Stimulated activated CD4-positive, alpha-beta T cell treated with anti-CD3 and anti-CD28 coated beads, Interleukin-4, amount 100 ng/mL, for 1 hour (primary cell): ENCODE data around the gene CPNE6.
"Not testable (repeated sequence)": the region's sequence is repeated elsewhere in the genome, so short reads cannot be mapped to it uniquely, and the experiment has no call there.

Source experiments
- DNase-seq: peaks from one replicate; pipeline ENCODE4 v3.0.0-alpha.2; 2020

The CPNE6 gene

DNA sequence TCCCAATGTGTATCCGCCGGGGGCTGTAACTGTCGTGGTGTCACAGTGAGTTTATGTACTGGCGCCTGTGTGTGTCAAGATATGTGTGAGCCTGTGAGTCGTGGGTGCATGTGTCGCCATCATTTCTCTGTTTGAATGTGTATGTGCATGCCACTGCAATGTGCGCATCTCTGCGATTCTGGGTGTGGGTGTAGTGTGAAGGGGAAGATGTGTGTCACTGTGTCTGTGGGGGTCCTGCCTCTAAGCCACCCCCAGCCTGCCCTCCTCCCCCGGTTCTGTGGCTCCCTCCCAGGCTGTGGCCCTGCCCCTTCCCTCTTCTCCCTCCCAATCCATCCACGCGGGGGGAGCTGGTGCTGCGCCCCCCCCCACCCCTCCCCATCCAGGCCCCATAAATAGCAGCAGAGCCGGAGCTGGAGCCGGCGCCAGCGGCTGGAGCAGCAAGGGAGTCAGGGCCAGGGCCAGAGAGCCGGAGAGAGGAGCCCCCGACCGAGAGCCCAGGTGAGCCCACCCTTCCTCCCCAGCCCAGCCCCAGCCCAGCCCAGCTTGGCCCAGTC lies at the start of gene CPNE6:
TSS of gene CPNE6 (plus strand) at position 419 of the 554 bp plus-strand sequence. CDS start 1,375 bp downstream, outside the sequence.
- DNase-seq: peak; percentile 28

DNA sequence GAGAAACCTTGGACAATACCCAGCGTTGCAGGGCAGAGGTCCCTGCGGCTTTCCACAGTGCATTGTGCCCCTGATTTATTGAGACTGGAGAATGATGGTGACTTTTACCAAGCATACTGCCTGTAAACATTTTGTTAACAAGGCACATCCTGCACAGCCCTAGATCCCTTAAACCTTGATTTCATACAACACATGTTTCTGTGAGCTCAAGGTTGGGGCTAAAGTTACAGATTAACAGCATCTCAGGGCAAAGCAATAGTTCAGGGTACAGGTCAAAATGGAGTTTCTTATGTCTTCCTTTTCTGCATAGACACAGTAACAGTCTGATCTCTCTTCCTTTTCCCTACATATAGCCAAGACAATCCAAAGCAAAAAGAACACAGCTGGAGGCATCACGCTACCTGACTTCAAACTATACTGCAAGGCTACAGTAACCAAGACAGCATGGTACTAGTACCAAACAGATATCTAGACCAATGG lies 46.4 kb upstream of the CPNE6 start:
- DNase-seq: not testable (repeated sequence)

DNA sequence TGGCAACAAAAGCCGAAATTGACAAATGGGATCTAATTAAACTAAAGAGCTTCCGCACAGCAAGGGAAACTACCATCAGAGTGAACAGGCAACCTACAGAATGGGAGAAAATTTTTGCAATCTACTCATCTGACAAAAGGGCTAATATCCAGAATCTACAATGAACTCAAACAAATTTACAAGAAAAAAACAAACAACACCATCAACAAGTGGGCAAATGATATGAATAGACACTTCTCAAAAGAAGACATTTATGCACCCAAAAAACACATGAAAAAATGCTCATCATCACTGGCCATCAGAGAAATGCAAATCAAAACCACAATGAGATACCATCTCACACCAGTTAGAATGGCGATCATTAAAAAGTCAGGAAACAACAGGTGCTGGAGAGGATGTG lies 41.7 kb upstream of the CPNE6 start:
- DNase-seq: not testable (repeated sequence)

DNA sequence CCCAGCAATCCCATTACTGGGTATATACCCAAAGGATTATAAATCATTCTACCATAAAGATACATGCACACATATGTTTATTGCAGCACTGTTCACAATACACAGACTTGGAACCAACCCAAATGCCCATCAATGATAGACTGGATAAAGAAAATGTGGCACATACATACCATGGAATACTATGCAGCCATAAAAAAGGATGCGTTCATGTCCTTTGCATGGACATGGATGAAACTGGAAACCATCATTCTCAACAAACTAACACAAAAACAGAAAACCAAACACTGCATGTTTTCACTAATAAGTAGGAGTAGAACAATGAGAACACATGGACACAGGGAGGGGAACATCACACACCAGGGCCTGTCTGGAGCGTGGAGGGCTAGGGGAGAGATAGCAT lies 40.0 kb upstream of the CPNE6 start:
- DNase-seq: not testable (repeated sequence)

DNA sequence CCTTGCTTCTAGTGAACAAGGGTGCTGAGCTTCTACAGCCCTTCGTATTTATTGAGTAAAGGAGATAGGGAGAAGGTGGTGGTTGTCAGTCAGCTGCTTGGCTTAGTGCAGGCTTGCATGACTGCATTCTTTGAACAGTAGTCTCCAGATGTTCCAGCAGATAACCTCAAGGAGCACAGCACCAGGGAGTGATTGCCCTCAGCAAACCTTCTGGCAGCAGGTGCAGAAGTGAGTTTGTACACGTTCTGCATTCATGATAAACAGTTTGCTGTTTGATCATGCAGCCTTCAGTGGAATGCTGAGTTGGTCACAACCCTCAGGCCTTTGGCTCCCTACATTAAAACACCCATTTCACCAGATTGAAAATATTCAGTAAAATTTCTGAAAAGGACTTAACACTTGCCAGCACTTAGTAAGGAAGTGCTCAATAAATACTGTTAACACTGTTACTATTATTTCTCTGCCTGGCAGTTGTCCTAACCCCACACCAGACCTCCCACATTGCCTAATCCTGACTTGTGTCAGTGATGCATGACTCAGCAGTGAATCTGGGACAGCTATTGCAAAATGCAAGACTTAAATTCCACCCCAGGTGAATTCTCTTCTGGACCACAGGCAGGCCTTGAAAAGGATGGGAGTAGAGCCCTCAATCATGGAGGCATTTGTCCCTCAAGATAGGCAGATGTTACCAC lies 38.5 kb upstream of the CPNE6 start:
- no peak for DNase-seq

DNA sequence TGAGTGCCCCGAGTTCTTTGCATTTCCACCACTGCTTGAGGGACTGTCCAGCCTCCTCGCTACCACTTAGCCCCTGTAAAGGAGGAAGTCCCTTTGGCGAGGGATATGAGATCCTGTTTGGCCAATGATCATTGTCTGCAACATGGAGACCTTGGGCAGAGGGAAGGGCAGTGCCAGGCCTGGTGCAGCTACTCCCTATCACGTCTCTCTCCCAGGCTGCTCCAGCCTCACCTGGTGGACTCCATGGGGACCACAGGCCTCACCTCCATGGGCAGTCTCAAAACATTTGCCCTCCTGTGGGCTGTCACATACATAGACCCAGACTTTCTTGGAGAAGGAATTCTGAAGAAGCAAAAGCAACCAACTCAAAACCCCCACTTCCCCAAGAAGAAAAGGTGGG lies 35.6 kb upstream of the CPNE6 start:
- DNase-seq: not testable (repeated sequence)

DNA sequence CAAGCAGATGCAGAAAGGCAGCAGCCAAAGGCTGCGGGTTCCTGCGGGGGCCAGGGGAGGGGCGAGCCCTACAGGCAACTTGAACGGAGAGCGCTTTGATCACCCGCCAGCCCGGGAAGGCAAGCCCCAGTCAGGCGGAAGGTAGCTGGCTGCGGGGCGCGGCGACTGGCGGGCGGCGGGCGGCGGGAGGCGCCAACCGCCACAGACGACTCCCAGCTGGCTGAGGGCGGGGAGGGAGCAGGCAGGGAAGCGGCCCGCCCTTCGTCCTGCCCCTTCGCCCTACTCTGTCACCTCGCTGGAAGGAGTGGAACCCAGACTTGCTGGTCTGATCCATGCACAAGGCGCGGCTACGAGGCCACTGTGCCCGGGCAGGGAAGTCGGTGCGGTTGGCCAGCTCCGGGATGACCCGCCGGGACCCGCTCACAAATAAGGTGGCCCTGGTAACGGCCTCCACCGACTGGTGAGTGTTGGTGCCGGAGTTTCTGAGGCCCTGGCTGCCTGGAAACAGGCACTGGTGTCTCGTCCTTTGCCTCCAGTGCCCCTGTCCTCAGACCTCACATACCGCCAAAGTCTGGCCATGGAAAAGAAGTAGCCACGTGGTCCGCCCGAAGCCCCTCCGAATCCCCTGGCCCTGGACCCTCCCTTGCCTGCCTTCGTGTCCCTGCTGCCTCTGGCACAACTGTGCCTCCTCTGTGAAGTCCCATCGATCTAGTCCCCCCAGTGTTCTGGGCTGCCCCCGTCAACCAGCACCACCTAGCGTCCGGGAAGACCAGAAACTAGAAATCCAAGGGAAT lies 35.0 kb upstream of the CPNE6 start:
- peak; percentile 65 for DNase-seq

DNA sequence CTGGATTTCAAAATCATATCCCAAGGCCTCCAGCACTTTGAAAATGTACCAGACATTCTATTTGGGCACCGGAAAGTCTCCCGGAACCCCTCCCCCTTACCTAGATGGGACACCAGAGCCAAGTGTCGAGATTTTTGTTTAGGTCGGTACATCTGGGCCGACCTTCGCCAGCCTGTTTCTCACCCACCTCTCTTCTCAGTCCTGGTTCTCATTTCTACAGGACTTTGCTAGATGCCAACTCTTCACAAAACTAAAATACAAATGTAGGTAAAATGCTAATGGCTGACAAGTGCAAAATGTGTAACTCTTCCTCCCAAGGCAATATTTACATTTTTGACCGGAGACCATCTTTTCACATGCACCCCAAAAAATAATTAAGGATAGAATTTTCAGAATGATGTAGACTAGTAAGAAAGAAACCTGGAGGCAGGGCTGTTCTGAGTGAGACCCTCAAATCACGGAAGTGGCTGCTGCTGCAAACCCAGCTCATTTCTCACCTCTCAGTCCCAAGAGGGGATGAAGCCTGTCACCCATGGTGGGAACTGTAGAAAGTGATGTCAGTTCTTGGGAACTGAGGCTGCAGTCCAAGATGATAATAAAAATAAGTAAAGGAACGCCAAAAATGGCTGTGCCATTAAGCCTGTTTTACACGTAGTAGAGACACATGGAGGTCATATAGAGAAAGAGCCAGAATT lies 34.3 kb upstream of the CPNE6 start:
- DNase-seq: not testable (repeated sequence)

DNA sequence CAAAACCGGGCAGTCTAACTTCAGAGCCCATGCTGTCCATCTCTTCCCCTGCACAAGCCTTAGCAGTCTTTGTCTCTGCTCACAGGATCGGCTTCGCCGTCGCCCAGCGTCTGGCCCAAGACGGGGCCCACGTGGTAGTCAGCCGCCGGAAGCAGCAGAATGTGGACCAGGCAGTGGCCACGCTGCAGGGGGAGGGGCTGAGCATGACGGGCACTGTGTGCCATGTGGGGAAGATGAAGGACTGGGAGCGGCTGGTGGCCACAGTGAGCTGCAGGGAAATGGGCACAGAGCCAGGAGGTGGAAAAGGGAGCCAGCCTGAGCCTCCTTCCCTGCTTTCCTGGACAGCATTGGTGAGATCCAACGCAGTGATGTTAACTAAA lies 33.7 kb upstream of the CPNE6 start:
- no peak for DNase-seq

DNA sequence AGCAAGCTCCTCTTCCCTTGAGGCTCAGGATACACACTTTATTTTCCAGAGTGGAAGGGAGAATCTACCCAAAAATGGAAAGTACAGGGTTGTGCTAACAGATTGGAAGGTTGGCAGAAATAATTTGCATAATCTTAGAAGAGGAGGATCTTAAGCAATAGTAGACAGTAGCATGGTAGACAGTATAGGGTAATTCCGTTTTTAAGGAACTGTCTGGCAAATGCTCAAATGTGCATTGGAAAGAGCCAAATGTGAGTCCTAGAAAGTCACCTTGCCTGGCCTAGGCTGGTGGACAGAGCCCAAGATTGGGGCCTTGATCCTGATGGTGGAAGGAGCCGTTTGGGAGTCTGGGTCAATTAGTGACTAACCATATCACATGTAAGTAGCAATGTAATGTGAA lies 32.7 kb upstream of the CPNE6 start:
- DNase-seq: no peak

DNA sequence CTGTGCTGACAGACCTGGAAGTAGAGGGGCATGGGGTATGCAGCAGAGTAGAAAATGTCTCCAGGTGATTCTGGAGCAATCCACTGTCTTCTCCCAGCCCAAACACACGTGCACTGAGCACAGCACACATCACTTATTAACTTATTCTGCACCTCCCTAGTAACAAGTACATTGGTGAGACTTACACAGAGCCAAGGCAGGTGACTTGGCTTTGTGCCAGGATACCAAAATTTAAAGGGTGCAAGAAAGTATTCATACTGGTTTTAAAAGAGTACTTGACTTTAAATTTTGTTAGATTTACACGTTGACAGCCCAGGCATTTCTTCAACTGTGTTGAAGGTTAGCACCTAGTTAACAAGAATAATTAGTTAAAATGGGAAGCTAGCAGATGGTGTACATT lies 30.7 kb upstream of the CPNE6 start:
- DNase-seq: no peak

DNA sequence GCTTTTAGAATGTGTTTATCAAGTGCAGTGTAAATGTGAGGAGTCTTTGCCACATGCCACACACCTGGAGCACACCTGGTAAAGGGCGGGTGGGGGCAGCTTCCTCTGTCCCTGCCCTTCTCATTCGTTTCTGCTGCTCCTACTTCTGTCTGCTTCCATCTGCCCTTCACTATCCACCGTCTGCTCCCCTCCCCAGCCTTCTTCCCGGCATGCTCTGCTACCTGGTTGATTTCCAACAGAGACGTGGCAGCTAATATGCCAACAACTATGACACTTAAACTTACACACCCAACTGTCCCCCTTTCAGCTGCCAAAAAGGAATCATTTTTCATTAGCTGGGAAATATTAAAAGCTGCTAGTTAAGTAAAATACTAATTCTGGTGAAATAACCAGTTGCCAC lies 28.6 kb upstream of the CPNE6 start:
- DNase-seq: no peak

DNA sequence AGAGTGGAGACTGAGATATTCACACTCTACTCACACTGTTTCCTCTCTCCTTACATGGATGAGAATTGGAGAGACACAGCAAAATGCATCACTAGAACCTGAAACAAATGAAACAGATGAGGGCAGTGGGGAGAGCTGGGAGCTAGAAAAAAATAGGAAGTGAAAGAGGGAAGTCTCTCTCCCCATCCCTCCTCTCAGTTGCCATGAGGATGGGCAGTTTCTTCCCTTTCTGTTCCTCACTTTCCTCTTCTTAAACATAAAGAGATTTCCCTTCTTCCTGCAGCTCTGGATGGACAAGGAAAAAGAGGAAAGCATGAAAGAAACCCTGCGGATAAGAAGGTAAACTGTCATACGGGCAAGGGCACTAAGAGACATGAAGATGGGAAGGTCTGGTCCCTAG lies 22.4 kb upstream of the CPNE6 start:
- not testable (repeated sequence) for DNase-seq

DNA sequence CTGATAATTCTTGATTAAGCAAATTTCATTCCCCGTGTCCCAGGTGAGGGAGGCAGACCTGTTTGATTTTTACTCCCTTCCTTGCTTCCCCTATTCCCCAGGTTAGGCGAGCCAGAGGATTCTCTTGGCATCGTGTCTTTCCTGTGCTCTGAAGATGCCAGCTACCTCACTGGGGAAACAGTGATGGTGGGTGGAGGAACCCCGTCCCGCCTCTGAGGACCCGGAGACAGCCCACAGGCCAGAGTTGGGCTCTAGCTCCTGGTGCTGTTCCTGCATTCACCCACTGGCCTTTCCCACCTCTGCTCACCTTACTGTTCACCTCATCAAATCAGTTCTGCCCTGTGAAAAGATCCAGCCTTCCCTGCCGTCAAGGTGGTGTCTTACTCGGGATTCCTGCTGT lies 20.6 kb upstream of the CPNE6 start:
- DNase-seq: not testable (repeated sequence)

DNA sequence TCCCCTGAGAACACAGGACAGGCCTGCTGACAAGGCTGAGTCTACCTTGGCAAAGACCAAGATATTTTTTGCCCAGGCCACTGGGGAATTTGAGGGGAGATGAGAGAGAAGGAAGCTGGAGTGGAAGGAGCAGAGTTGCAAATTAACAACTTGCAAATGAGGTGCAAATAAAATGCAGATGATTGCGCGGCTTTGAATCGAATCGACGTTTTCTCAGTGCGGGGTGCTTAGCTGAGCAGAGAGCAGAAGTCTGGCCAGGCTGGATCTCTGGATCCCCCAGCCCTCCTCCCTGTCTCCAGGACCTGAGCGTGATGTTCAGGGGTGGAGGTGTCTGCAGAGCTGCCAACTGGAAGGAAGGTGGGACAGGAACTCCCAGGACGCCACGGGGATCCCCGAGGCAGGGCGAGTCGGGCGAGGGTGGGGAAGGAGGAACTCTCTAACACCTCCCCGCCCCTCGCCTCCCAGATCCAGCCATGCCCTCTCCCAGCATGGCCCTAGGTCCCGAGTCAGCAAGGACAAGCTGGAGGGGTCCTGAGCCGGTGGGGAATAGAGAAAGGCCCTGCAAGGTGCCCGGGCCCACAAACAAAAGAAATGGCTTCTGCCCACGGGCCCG lies 20.1 kb upstream of the CPNE6 start:
- peak; percentile 23 for DNase-seq

DNA sequence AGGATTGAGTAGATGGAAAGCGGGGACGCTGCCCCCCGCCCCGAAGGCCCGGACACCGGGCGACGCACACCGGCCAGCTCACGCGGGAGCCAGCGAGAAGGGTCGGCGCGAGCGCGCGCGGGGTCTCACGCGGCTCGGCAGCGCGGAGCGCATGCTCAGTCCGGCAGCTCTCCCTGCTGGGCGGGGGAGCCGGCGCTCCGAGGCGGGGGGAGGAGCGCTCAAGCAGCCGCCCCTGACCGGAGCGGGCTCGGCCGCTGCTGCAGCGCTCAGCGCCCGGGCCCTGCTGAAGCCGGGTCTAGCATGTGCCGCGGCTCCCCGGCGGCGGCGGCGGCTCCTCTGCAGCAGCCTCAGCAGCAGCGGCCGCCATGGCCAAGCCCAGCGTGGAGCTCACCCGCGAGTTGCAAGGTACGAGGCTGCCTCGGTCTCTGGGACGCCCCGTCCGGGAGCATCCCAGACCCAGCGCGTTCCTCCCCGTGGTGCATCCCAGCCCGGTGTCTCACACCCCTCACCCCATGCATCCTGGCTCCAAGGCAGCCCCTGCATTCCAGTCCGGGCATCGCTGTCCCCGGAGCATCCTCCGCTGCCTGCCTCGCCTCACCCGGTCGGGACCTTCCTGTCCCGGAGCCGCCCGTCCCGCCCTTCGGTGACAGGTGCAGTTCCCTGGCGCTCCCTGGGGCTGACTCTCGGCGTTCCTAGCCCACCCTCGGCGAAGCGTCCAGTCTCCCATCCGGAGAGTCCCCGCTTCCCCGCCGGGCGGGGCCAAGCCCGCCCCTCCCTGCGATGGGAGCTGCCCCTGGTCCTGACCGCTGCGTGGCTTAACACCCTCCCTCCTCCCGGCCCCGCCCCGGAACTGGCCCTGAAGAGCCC lies 19.3 kb upstream of the CPNE6 start, which contains the start of gene CARMIL3:
TSS of gene CARMIL3 (plus strand) at position 221 of the 867 bp plus-strand sequence. CDS start at position 366, 145 bp downstream.
- DNase-seq: peak; percentile 69

DNA sequence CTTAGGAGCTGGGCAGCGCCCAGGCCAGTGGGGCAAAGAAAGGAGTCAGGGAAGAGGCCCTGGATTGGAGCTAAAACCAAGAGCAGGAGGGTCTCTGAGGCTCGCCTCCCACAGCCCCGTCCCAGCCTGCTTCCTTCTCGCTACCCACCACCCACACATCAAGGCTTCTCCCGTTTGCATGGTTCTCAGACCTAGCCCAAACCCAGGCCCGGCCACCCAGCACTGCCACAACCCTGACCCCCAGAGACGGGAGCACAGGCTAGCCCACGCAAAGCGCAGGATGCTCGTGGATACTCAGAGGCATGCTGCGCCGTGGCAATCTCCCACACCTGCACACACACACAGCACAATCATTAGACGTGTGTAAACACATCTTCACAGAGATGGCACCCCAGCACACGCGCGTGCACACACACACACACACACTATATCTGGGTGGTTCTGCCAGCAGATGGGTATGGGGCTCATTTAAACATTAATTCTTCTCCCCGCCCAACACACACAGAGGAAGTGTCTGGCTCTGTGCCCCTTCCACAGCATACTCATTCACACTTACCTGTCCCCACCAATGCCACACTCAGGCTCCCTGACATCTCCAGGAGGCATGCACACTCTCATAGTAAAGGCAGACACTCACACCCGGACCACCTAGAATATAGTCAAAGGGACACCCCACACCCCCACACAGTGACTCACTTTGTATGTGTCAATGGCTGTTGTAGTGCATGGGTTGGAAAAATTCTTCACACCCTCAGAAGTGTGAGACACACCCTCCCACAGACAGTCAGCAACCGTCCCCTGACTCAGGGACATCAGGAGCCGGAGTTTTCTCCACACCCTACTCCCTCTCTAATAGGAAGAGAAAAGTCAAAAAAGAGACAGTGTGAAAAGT lies 18.5 kb upstream of the CPNE6 start:
- peak; percentile 57 for DNase-seq

DNA sequence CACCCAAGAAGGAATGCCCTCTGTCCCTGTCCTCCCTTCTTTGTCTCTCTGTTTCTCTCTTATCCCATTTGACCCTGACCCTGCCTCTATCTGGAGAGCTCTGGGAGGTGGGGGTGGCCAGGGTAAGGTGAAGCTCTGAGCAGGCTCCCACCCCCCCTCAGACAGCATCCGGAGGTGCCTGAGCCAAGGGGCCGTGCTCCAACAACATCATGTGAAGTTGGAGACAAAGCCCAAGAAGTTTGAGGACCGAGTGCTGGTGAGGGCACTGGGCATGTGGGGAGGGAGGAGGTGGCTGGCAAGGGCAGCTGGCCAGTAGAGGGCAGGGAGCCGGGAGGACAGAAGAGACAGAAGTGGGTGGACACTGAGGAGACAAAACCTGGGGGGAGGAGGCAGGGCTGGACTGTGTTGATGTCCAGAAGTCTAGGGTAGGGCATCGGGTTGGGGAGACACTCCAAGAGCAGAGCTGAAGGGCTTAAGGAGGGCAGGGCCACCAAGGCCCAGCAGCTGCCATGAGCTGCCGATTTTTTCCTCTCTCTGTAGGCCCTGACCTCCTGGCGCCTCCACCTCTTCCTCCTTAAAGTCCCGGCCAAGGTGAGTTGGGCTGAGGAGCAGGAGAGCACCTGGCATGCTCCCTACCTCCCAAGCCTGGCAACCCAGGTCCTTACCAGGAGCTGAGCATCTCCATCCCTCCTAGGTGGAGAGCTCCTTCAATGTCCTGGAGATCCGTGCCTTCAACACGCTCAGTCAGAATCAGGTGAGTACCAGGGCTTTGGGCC lies 17.6 kb upstream of the CPNE6 start:
- no peak for DNase-seq

DNA sequence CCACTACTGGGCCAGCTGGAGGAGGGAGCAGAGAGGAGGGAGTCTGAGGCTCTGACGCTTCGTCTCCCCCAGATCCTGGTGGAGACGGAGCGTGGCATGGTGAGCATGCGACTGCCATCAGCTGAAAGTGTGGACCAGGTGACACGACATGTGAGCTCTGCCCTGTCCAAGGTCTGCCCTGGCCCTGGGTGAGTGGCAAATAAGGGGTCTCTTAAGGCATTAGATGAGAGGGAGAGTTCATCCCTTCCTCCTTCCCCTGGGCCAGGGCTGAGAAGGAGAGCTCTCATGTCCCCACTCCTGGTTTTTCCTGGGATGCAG lies 17.1 kb upstream of the CPNE6 start:
- DNase-seq: no peak

DNA sequence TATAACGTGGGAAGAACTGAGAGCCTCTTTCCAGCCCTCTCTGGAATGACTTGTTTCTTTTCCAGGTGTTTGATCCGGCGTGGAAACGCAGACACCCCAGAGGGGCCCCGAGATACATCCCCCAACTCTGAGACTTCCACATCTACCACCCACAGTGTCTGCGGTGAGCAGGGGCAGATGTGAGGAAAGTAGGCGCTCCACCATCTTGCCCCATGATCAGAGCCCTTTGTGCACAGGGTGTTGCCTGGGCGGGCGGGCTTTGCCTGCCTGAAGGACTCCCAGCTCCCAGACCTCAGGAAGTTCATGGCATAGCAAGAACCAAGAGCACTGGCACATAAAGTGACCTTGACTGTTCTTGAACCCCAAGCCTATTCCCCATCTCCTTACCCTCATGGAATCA lies 16.7 kb upstream of the CPNE6 start:
- DNase-seq: no peak
